ENCODE data around the gene ZNF562.

GRCh38 chr19:9610484-9611113 lies 64.3 kb downstream of the ZNF562 start:
- no peak for TF ChIP-seq ZBTB7A (IDR thresholded peaks at IDR 0.05; ENCODE audit: low read depth)
- TF ChIP-seq RAD21 (IDR thresholded peaks at IDR 0.05; ENCODE audit: low read depth): no peak
- TF ChIP-seq EP300 (IDR thresholded peaks at IDR 0.05; ENCODE audit: borderline replicate concordance): no peak
- no peak for TF ChIP-seq YY1 (IDR thresholded peaks at IDR 0.05; ENCODE audit: low read depth)
- TF ChIP-seq, protein P1, sequence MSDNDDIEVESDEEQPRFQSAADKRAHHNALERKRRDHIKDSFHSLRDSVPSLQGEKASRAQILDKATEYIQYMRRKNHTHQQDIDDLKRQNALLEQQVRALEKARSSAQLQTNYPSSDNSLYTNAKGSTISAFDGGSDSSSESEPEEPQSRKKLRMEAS (IDR thresholded peaks at IDR 0.05): no peak
- TF ChIP-seq REST (IDR thresholded peaks at IDR 0.05; ENCODE audit: low read depth): no peak
- no peak for TF ChIP-seq NFIC (IDR thresholded peaks at IDR 0.05)
- no peak for TF ChIP-seq USF1 (IDR thresholded peaks at IDR 0.05)
- TF ChIP-seq TAF1 (IDR thresholded peaks at IDR 0.05; ENCODE audit: low read depth): no peak
- no peak for TF ChIP-seq CEBPB (IDR thresholded peaks at IDR 0.05)
- no peak for TF ChIP-seq TEAD4 (IDR thresholded peaks at IDR 0.05)
- TF ChIP-seq TCF12 (IDR thresholded peaks at IDR 0.05; ENCODE audit: low read depth): no peak
- TF ChIP-seq CREB1 (IDR thresholded peaks at IDR 0.05; ENCODE audit: low read depth): no peak

All from Ishikawa (cell line).